M059J (cell line): Measurements from ENCODE around the gene EFNA4. TPM values are rescaled to one million over a fixed set of nuclear protein-coding genes. Genes with fewer than 3 reads are reported as not detected.

Experiments
- DNase-seq: peaks from one replicate; pipeline ENCODE4 v3.0.0-alpha.2; 2012; ENCODE audit warnings: low read depth
- total RNA-seq: library from RNA; depleted of rRNA; stranded (reverse); fragments of >200 nt; shearing (Covaris generic); gene quantifications from 2 replicates; pipeline ENCODE4 v1.2.3, GENCODE V29; 2014

EFNA4 gene
- total RNA-seq, 1 experiment from 2014 or later = 22.8 TPM

DNA sequence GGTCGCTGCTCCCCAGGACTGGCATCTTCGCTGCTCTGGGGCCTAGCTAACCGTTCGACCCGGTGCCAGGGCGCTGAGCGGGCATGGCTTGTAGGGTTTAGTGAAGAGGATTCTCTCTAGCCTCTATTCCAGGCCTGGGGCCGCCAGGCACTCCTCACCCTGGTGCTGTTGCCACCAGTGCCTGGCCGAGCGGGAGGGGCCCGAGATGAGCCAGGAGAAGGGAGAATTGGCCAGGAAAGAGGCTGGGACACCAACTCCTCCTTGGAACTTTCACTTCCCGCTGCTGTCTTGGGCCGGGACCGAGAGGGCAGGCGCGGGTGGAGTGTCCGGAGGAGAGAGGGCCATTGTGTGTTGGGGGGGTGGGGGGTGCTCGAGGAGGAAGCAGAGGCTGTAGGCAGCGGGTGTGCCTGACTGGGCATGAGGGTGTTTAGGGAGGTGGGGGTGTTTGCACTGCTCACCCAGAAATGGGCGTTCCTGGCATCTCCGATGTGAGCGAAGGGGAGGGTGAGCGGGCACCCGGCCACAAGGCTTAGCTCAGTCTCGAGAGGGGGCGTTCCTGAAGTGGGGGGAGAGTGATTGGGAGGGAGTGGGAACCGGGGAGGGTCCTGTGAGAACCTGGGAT is 11.7 kb upstream of the EFNA4 start:
- DNase-seq = peak; percentile 61

GRCh38 chr1:155052439-155053395 is 10.8 kb upstream of the EFNA4 start:
- peak; percentile 28 for DNase-seq

DNA sequence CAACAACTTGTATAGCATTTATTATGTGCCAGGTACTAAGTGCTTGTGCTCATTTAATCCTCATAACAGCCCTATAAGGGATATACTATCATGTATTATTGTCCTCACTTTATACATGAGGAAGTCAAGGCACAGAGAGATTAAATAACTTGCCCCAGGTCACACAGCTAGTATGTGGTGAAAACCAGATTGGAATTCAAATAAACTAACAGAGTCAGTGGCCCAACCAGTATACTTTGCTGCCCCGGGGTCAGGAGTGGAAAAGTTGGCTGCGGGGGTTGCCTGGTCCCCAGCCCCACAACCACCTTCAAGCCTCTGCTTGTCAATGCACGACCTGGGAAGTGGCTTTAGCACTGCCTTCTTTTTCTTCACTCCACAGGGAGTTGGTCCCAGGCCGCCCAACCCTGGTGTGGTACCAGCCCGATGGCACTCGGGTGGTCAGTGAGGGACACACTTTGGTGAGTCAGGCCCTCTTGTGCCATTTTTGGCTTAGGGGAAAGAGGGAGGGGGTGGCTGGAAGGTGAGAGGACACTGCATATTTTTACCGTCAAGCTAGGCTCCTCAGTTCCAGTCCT is 9.9 kb upstream of the EFNA4 start:
- DNase-seq = no peak

GRCh38 chr1:155057104-155057503 is 6.4 kb upstream of the EFNA4 start:
- DNase-seq = no peak

GRCh38 chr1:155057788-155058211 is 5.7 kb upstream of the EFNA4 start:
- no peak for DNase-seq

GRCh38 chr1:155060736-155061135 is 2.8 kb upstream of the EFNA4 start:
- DNase-seq = no peak

GRCh38 chr1:155061381-155062150 is 2.0 kb upstream of the EFNA4 start:
- peak; percentile 86 for DNase-seq

DNA sequence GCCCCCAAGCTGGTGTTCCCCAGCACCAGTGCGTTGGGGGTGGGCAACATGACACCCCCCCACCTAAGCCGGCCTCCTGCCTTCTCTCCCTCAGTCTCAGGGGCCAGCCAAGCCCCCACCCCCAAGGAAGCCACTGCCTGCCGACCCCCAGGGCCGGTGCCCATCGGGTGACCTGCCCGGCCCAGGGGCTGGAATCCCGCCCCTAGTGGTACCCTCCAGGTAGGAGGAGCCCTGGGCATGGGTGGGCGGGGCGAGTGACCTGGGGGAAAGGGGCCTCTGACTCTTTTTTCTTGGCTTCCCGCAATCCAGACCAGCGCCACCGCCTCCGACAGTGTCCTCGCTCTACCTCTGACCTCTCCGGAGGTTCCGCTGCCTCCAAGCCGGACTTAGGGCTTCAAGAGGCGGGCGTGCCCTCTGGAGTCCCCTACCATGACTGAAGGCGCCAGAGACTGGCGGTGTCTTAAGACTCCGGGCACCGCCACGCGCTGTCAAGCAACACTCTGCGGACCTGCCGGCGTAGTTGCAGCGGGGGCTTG is 1.3 kb upstream of the EFNA4 start:
- DNase-seq = no peak

- DNase-seq = peak; percentile 22
These were observed 683 bp upstream of the EFNA4 start for GRCh38 chr1:155062702-155063411.

DNA sequence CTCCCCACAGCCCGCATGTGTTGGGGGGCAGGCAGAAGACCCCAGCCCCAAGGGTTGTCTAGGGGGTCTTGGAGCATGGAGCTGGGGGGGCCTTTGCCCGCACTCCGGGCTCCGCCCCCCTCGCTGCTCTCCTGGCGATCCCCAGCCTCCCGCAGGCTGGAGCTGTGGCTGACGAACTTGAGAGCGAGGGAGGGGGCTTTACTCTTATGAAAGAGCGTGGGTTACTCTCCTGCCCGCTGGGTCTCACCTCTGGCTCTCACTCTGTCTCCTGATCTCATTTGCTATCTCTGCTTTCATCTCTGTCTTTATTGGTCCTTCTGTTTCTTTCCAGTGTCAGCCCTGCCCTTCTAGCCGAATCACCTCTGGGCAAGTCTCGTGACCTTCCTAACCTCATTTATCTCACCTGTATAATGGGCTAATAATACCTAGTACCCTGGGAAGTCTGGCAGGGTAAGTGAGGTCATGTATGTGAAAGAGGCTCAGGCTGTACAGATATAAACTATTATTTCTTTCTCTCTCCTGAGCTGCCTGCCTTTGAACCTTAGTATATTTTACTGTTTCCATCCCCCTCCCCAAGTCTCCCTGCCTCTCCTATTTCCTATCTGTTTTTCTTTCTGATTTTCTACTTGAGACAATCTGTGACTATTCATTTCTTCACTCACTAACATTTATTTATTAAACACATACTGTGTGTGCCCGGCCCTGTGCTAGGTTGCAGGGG is 731 bp downstream of the EFNA4 start:
- peak; percentile 49 for DNase-seq

- DNase-seq = no peak
These were observed 1.4 kb downstream of the EFNA4 start for GRCh38 chr1:155064832-155065429.

GRCh38 chr1:155066777-155067176 is 3.2 kb downstream of the EFNA4 start:
- DNase-seq = no peak

DNA sequence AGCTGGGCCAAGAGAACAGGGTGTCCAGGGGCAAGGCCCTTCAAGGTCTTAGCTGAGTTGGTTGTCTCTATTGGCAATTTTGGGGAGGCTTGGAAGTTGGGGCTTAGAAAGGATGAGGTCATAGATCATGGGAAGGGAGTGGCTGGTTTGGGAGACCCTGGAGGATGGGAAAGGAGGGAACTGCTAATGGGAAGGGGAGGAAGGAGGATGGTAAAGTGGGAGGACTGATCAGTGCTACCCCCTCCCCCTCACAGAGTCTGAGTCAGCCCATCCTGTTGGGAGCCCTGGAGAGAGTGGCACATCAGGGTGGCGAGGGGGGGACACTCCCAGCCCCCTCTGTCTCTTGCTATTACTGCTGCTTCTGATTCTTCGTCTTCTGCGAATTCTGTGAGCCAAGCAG is 5.1 kb downstream of the EFNA4 start:
- DNase-seq = no peak

DNA sequence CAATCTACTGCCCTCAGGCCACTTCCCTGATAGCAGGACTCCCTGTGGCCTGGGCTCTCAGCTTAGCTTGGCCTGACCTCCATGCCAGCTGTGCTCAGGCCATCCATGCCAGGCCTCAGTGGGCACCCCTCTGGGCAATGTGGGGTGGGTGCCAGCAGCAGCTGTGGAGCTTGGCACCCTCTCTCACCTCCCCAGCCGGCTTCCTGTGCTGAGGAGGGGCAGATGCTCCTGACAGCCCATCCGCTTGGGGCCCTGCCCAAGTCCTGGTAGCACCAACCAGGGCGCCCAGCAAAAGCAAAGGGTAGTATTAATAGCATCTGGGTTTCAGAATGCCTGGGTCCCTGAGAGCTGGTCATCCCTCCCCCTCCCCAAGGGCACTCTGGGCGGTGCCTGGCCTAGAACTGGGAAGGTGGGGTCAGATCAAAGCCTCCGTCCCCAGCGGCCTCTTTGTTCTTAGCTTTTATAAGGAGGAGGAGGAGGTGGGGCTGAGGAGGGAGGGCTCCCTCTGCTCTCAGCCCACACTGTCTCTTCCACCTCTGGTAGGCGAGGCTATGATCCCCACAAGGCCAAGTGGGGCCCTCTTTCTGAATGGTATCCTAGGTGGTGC is 6.1 kb downstream of the EFNA4 start:
- DNase-seq = no peak

- DNase-seq = no peak
These were observed 6.7 kb downstream of the EFNA4 start for GRCh38 chr1:155070158-155070621.

- DNase-seq = peak; percentile 42
These were observed 7.4 kb downstream of the EFNA4 start for GRCh38 chr1:155070721-155071569.

- DNase-seq = no peak
These were observed 8.2 kb downstream of the EFNA4 start for GRCh38 chr1:155071701-155072100.

DNA sequence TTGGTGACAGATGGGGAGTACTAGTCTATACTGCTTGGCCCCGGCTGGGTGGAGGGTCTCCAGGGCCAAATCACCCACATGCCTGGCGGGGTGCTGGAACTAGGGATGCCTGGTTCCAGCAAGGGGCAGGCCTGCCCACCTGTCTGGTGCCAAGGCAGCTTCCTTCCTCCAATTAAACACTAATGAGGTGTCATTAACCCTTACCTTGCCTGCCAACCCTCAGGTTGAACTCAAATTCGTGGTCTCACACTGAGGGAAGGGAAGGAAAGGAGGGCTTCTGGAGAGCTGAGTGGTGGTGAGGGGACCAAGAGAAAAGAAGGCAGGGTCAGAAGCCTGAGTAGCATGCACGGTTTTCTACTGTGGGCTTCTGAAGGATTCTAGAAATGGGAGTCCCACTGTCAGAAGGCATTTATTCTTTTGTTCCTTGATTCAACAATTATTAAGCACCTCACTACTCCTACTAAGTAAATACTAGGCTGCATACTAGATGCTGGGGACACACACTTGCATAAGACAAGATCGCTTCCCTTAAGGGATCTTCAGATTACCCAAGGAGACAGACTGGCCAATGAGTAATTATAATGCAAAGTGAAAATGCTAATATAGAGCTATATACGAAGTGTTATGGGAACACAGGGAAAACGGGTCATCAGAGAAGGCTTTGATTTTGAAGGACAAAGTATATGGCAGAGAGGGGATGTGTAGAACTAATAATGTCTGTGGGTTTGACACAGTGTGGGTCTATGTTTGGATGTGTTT is 9.2 kb downstream of the EFNA4 start:
- DNase-seq = no peak
